H1 (cell line): Measurements from ENCODE around the gene STIL. TPM values are rescaled to one million over a fixed set of nuclear protein-coding genes. Genes with fewer than 3 reads are reported as not detected.

Source experiments
- CTCF ChIA-PET: fragments of 300-600 bp; sonication (Branson Sonifier 250); formaldehyde crosslinking; loops from one replicate; lab custom pipeline; 2021; ENCODE audit not compliant: partially characterized antibody; lab: Charles Lee
- POLR2A ChIA-PET: fragments of 300-600 bp; sonication (Branson Sonifier 250); formaldehyde crosslinking; loops from one replicate; lab custom pipeline; 2021; ENCODE audit warnings: inconsistent platforms; ENCODE audit not compliant: partially characterized antibody; lab: Charles Lee
- DNase-seq, 2 experiments: peaks; one replicate each; pipeline versions ENCODE4 v3.0.0 to v3.0.0-alpha.2; 2010 to 2022; ENCODE audit warnings: low spot score in 2 of 2, low read depth in 1 of 2, mixed read lengths in 1 of 2
- FAIRE-seq: peaks from 2 replicates; lab custom pipeline; 2011; peaks lifted over from hg19 to GRCh38; lab: Jason Lieb, UNC
- H2AFZ ChIP-seq: 2 replicates; pipeline ENCODE4 v1.8.1; 2012; ENCODE audit warnings: low read length, inconsistent platforms
- H2AK5ac ChIP-seq: 2 replicates; pipeline ENCODE4 v1.6.1; 2013; ENCODE audit warnings: low read depth, low read length
- H2BK120ac ChIP-seq: replicated peaks from 2 replicates; pipeline ENCODE3; 2013; ENCODE audit warnings: low read depth, low read length, inconsistent platforms
- H2BK12ac ChIP-seq: 2 replicates; pipeline ENCODE4 v1.6.1; 2013; ENCODE audit warnings: low read depth, low read length
- H2BK15ac ChIP-seq: 2 replicates; pipeline ENCODE4 v1.6.1; 2013; ENCODE audit warnings: low read length
- H2BK20ac ChIP-seq: 2 replicates; pipeline ENCODE4 v1.6.1; 2013; ENCODE audit warnings: low read length
- H2BK5ac ChIP-seq: 2 replicates; pipeline ENCODE4 v1.6.1; 2013; ENCODE audit warnings: low read depth, low read length
- H3K14ac ChIP-seq: 2 replicates; pipeline ENCODE4 v1.6.1; 2013; ENCODE audit warnings: inconsistent platforms; ENCODE audit not compliant: insufficient read length
- H3K18ac ChIP-seq: 2 replicates; pipeline ENCODE4 v1.6.1; 2013; ENCODE audit warnings: low read length; ENCODE audit errors: extremely low read depth
- H3K23ac ChIP-seq: 2 replicates; pipeline ENCODE4 v1.6.1; 2013; ENCODE audit warnings: inconsistent platforms; ENCODE audit not compliant: insufficient read length
- H3K23me2 ChIP-seq: 2 replicates; pipeline ENCODE4 v1.6.1; 2013; ENCODE audit warnings: low read depth, low read length
- H3K27ac ChIP-seq: 2 replicates; pipeline ENCODE4 v1.6.1; 2011; ENCODE audit warnings: low read depth, low read length, inconsistent platforms
- H3K27me3 ChIP-seq, 4 experiments: replicated peaks in 1 of 4; 1 replicate in 1 of 4; 2 replicates in 3 of 4; pipeline versions ENCODE4 v1.6.1 to v1.8.1; 2011 to 2013; ENCODE audit warnings: low read length in 3 of 4, mild to moderate bottlenecking in 3 of 4, inconsistent platforms in 2 of 4, mixed read lengths in 2 of 4, moderate library complexity in 1 of 4; ENCODE audit not compliant: control insufficient read depth in 3 of 4, insufficient read depth in 3 of 4; ENCODE audit errors: extremely low read depth in 1 of 4
- H3K36me3 ChIP-seq, 4 experiments: 2 replicates each; pipeline versions ENCODE4 v1.6.1 to v1.8.1; 2011 to 2013; ENCODE audit warnings: mild to moderate bottlenecking in 4 of 4, low read length in 3 of 4, moderate library complexity in 2 of 4, control low read depth in 1 of 4, inconsistent platforms in 1 of 4; ENCODE audit not compliant: insufficient read depth in 4 of 4, control insufficient read depth in 2 of 4
- H3K4ac ChIP-seq: replicated peaks from 2 replicates; pipeline ENCODE3; 2013; ENCODE audit warnings: low read length, low read depth, mixed read lengths, inconsistent platforms; ENCODE audit not compliant: insufficient read length
- H3K4me1 ChIP-seq, 4 experiments: replicated peaks in 1 of 4; 1 replicate in 1 of 4; 2 replicates in 3 of 4; pipeline versions ENCODE4 v1.6.1 to v1.8.1; 2011 to 2013; ENCODE audit warnings: low read length in 3 of 4, inconsistent platforms in 2 of 4, mixed read lengths in 1 of 4; ENCODE audit not compliant: insufficient read depth in 4 of 4, control insufficient read depth in 3 of 4
- H3K4me2 ChIP-seq, 2 experiments: 2 replicates each; pipeline versions ENCODE4 v1.6.1 to v1.8.1; 2011 to 2013; ENCODE audit warnings: low read depth in 2 of 2, low read length in 2 of 2, control low read depth in 1 of 2, inconsistent platforms in 1 of 2, mild to moderate bottlenecking in 1 of 2; ENCODE audit not compliant: insufficient read depth in 1 of 2
- H3K4me3 ChIP-seq, 4 experiments: fragments of 200-600, 300-600 bp in 1 of 4; sonication (generic), shearing (Covaris generic), sonication (Bioruptor Twin) in 1 of 4; 2 replicates each; pipeline versions ENCODE4 v1.5.1 to v1.8.1; 2011 to 2016; ENCODE audit warnings: low read length in 4 of 4, low read depth in 3 of 4, control low read depth in 2 of 4, inconsistent platforms in 2 of 4, mild to moderate bottlenecking in 2 of 4, mixed read lengths in 1 of 4, moderate library complexity in 1 of 4; ENCODE audit not compliant: insufficient read depth in 2 of 4; ENCODE audit errors: extremely low read depth in 1 of 4
- H3K56ac ChIP-seq: replicated peaks from 2 replicates; pipeline ENCODE3; 2013; ENCODE audit warnings: low read depth, mild to moderate bottlenecking, mixed read lengths, low read length, inconsistent platforms; ENCODE audit not compliant: insufficient read length
- H3K79me1 ChIP-seq: 2 replicates; pipeline ENCODE4 v1.6.1; 2013; ENCODE audit warnings: low read depth, low read length, control low read depth
- H3K79me2 ChIP-seq, 2 experiments: 2 replicates each; pipeline versions ENCODE4 v1.6.1 to v1.8.1; 2012 to 2013; ENCODE audit warnings: low read length in 2 of 2, mild to moderate bottlenecking in 2 of 2, inconsistent platforms in 1 of 2; ENCODE audit not compliant: insufficient read depth in 2 of 2, control insufficient read depth in 1 of 2
- H3K9ac ChIP-seq, 4 experiments: replicated peaks in 1 of 4; 1 replicate in 1 of 4; 2 replicates in 3 of 4; pipeline versions ENCODE4 v1.6.1 to v1.8.1; 2011 to 2013; ENCODE audit warnings: low read depth in 3 of 4, low read length in 3 of 4, control low read depth in 2 of 4, mild to moderate bottlenecking in 2 of 4, moderate library complexity in 2 of 4, inconsistent platforms in 1 of 4; ENCODE audit errors: extremely low read depth in 1 of 4
- H3K9me3 ChIP-seq, 2 experiments: 2 replicates each; pipeline versions ENCODE4 v1.6.1 to v1.8.1; 2012 to 2013; ENCODE audit warnings: mild to moderate bottlenecking in 2 of 2, moderate library complexity in 2 of 2, control low read depth in 1 of 2, inconsistent platforms in 1 of 2, low read depth in 1 of 2, low read length in 1 of 2, mixed read lengths in 1 of 2; ENCODE audit not compliant: insufficient read depth in 2 of 2
- H4K20me1 ChIP-seq, 2 experiments: replicated peaks in 1 of 2; 2 replicates each; pipeline versions ENCODE3 to v1.8.1; 2011 to 2013; ENCODE audit warnings: inconsistent platforms in 2 of 2, low read length in 2 of 2, mild to moderate bottlenecking in 1 of 2; ENCODE audit not compliant: insufficient read depth in 2 of 2, control insufficient read depth in 1 of 2
- H4K5ac ChIP-seq: 2 replicates; pipeline ENCODE4 v1.6.1; 2013; ENCODE audit warnings: low read length, low read depth, mixed read lengths, inconsistent platforms; ENCODE audit not compliant: insufficient read length
- H4K8ac ChIP-seq: 2 replicates; pipeline ENCODE4 v1.8.0; 2013; ENCODE audit warnings: mild to moderate bottlenecking, moderate library complexity, low read length, inconsistent platforms; ENCODE audit not compliant: insufficient read depth; ENCODE audit errors: extremely low read depth
- H4K91ac ChIP-seq: replicated peaks from 2 replicates; pipeline ENCODE3; 2013; ENCODE audit warnings: low read length, mixed read lengths, inconsistent platforms; ENCODE audit not compliant: insufficient read length
- ASH2L ChIP-seq: fragments of 200-600, 300-600 bp; sonication (generic); IDR thresholded peaks from one replicate; pipeline ENCODE4 v1.7.1; 2017; ENCODE audit warnings: low read length
- BACH1 ChIP-seq: IDR thresholded peaks from 2 replicates; pipeline ENCODE4 v1.6.1; 2012; ENCODE audit warnings: low read length, improper control_type of control experiment
- CHD2 ChIP-seq: IDR thresholded peaks from 2 replicates; pipeline ENCODE4 v1.6.1; 2012; ENCODE audit warnings: low read length, improper control_type of control experiment
- HDAC2 ChIP-seq, 2 experiments: fragments of 300-600 bp in 1 of 2; sonication (generic) in 1 of 2; IDR thresholded peaks; 2 replicates each; pipeline ENCODE4 v1.6.1; 2011 to 2012; ENCODE audit warnings: low read depth in 2 of 2, low read length in 2 of 2, mild to moderate bottlenecking in 2 of 2, moderate library complexity in 2 of 2, borderline replicate concordance in 1 of 2, inconsistent platforms in 1 of 2
- POLR2AphosphoS5 ChIP-seq: IDR thresholded peaks from 2 replicates; pipeline ENCODE4 v1.6.1; 2011; ENCODE audit warnings: low read depth, low read length
- SRF ChIP-seq: IDR thresholded peaks from 2 replicates; pipeline ENCODE4 v1.6.1; 2011; ENCODE audit warnings: mild to moderate bottlenecking, low read depth, low read length, moderate library complexity
- TEAD4 ChIP-seq: IDR thresholded peaks from 2 replicates; pipeline ENCODE4 v1.6.1; 2012; ENCODE audit warnings: low read depth, low read length, inconsistent platforms, mixed read lengths
- ZNF274 ChIP-seq: IDR thresholded peaks from 2 replicates; pipeline ENCODE4 v1.7.0; 2012; ENCODE audit warnings: low read length, borderline replicate concordance; ENCODE audit errors: extremely low read depth
- WGBS, 2 experiments: shearing (Covaris generic) in 1 of 2; methylation state at CpG; one replicate each; pipeline versions ENCODE4 v1.1.6 to v1.1.7; 2013 to 2015; ENCODE audit warnings: low lambda C conversion rate in 2 of 2, mixed read lengths in 2 of 2, inconsistent platforms in 1 of 2, low coverage in 1 of 2, missing lambda C conversion rate in 1 of 2; ENCODE audit not compliant: insufficient replicate concordance in 2 of 2, insufficient coverage in 1 of 2, insufficient read length in 1 of 2; ENCODE audit errors: extremely low coverage in 1 of 2, missing lambda C conversion rate in 1 of 2; 5-methylcytosine and 5-hydroxymethylcytosine counted together
- polyA plus RNA-seq, 7 experiments: library from polyadenylated mRNA; depleted of rRNA in 3 of 7; stranded (reverse) in 5 of 7; unstranded in 2 of 7; fragments of >200 nt in 5 of 7; fragments of 200-250 nt in 2 of 7; gene quantifications; 1 replicate in 5 of 7; 2 replicates in 1 of 7; 4 replicates in 1 of 7; pipeline versions ENCODE4 v1.2.1 to v1.2.3, GENCODE V29; 2011 to 2013; ENCODE audit warnings: missing spikeins in 2 of 7, mixed read lengths in 2 of 7
- total RNA-seq: library from RNA; stranded (reverse); fragmentation: NEBNext Ultra II Directional; extraction: Animal tissue kit (Norgen Biotek cat#: 25700); gene quantifications from 2 replicates; pipeline ENCODE4 v1.2.1, GENCODE V29; 2021

The STIL gene
- total and polyA plus RNA-seq, 2 of the 8 experiments (the other 6 are each of a cell fraction or from before 2014, with no cell fraction given), result 13.6 to 25.1 TPM

DNA sequence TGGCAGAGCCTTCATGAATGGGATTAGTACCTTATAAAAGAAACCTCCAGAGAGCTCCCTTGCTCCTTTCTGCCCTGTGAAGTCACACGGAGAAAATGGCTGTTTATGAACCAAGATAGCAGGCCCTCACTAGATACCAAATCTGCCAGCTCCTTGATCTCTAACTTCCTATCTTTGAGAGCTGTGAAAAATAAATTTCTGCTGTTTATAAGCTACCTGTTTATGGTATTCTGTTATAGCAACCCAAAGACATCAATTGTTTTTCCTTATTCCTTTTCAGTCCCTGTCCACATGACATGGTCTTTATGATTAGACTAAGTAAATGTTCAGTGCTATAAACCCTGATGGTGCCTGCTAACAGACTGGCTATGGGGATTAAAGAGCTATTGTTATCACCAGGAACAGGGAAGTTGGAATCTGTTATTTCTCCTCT is 9.7 kb upstream of the STIL start:
- no peak overlapping the region for H4K8ac ChIP-seq
- no peak overlapping the region for H2BK15ac ChIP-seq
- no peaks in the 10 kb centered on the region for H3K36me3 ChIP-seq
- H3K4ac ChIP-seq, result no peak overlapping the region
- no peaks in the 10 kb centered on the region for H3K23me2 ChIP-seq
- no peak overlapping the region for H3K4me3 ChIP-seq
- H2AK5ac ChIP-seq, result no peak overlapping the region
- no peak overlapping the region for H2BK20ac ChIP-seq
- no peaks in the 10 kb centered on the region for H3K79me1 ChIP-seq
- H3K27ac ChIP-seq, result no peak overlapping the region
- no peak overlapping the region for H2BK12ac ChIP-seq
- 0 out of 2 replicates have a peak overlapping the region, but pooled peaks have one; percentile 29 for H2AFZ ChIP-seq
- DNase-seq (no peak), FAIRE-seq (no peak)
- 71% methylated on average over 1 of the region's 1 CpG; no CpG with 5 or more reads in 1 of the 2 experiments for WGBS, 2 experiments
- no peak overlapping the region for H4K91ac ChIP-seq
- H3K18ac ChIP-seq, result no peak overlapping the region
- no peak overlapping the region for H2BK120ac ChIP-seq
- H3K23ac ChIP-seq, result no peak overlapping the region
- H3K9me3 ChIP-seq, result no peaks in the 10 kb centered on the region
- H3K79me2 ChIP-seq, result no peaks in the 10 kb centered on the region
- H3K4me1 ChIP-seq, result no peaks in the 10 kb centered on the region
- H3K56ac ChIP-seq, result no peak overlapping the region
- ChIA-PET POLR2A (interaction anchor here (0.6 to 2.8 kb wide), 3 partner anchors 8 to 11 kb away, joined by 3 to 7 read pairs (median 5); partner anchors contain the start of genes CMPK1 and STIL), CTCF (interaction anchor here (0.6 to 1.4 kb wide), 8 partner anchors 8 to 132 kb away, joined by 3 to 5 read pairs (median 4); partner anchors contain the start of gene CMPK1)
- no peak overlapping the region for H3K14ac ChIP-seq
- H4K5ac ChIP-seq, result no peak overlapping the region
- H3K27me3 ChIP-seq, result no peaks in the 10 kb centered on the region
- no peak for TF ChIP-seq ASH2L
- no peak for TF ChIP-seq HDAC2 (IDR thresholded peaks at IDR 0.05; ENCODE audit: borderline replicate concordance in 1 of 2, low read depth in 2 of 2, low read length in 2 of 2)
- TF ChIP-seq BACH1, result no peak
- TF ChIP-seq CHD2, result no peak
- no peak for TF ChIP-seq POLR2AphosphoS5
- TF ChIP-seq TEAD4, result no peak
- no peak for TF ChIP-seq SRF
- no peak for TF ChIP-seq ZNF274
- no peaks in the 10 kb centered on the region for H4K20me1 ChIP-seq
- no peak overlapping the region for H2BK5ac ChIP-seq
- no peak overlapping the region for H3K4me2 ChIP-seq
- no peak overlapping the region for H3K9ac ChIP-seq
